ENCODE results near the gene TTBK2.
"Not testable (repeated sequence)": the region's sequence is repeated elsewhere in the genome, so short reads cannot be mapped to it uniquely, and the experiment has no call there.

TTBK2 gene

DNA sequence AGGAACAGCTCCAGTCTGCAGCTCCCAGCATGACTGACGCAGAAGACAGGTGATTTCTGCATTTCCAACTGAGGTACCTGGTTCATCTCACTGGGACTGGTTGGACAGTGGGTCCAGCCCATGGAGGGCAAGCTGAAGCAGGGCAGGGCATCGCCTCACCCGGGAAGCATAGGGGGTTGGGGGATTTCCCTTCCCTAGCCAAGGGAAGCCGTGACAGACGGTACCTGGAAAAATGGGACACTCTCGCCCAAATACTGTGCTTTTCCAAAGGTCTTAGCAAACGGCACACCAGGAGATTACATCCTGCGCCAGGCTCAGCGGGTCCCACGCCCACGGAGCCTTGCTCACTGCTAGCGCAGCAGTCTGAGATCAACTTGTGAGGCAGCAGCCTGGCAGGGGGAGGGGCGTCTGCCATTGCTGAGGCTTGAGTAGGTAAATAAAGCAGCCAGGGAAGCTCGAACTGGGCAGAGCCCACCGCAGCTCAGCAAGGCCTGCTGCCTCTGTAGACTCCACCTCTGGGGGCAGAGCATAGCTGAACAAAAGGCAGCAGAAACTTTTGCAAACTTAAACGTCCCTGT, 156.3 kb downstream of the TTBK2 start:
- not testable (repeated sequence) for DNase-seq (ENCODE audit: low read depth in 2 of 2)

DNA sequence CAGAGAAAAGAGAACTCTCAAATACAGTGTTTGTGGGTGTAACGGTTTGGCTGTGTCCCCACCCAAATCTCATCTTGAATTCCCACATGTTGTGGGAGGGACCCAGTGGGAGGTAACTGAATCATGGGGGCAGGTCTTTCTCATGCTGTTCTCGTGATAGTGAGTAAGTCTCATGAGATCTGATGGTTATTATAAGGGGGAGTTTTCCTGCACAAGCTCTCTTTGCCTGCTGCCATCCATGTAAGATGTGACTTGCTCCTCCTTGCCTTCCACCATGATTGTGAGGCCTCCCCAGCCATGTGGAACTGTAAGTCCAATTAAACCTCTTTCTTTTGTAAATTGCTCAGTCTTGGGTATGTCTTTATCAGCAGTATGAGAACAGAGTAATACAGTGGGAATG, 158.8 kb downstream of the TTBK2 start:
- not testable (repeated sequence) for DNase-seq (ENCODE audit: low read depth in 2 of 2)

DNA sequence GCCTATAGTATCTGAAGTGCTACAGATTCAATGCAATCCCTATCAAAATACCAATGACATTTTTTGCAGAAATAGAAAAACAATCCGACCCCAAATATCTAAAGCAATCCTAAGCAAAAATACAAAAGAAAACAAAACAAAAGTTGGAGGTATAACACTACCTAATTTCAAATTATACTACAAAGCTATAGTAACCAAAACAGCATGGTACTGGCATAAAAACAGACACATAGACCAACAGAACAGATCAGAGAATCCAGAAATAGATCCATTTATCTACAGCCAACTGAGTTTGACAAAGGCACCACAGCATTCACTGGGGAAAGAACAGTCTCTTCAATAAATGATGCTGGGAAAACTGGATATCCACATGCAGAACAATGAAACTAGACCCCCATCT, 159.8 kb downstream of the TTBK2 start:
- DNase-seq (ENCODE audit: low read depth in 2 of 2): no peak

DNA sequence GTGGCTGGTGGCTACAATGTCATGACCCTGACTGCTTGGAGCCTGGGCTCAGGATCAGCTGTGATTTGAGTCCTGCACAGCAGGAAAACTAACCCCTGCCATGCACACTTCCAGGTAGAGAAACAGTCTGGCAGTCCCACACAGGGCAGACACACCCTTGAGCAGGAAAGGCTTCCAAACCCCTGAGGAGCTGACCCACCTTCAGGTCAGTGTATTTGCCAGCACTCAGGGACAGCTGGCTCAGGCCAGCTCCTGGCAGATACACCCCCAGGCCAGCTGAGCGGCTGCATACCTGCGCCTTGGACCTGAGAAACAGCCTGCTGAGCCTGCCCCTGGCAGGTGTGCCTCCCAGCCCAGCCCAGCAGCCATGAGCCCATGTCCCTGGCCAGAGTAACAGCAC, 161.5 kb downstream of the TTBK2 start:
- no peak for DNase-seq (ENCODE audit: low read depth in 2 of 2)

DNA sequence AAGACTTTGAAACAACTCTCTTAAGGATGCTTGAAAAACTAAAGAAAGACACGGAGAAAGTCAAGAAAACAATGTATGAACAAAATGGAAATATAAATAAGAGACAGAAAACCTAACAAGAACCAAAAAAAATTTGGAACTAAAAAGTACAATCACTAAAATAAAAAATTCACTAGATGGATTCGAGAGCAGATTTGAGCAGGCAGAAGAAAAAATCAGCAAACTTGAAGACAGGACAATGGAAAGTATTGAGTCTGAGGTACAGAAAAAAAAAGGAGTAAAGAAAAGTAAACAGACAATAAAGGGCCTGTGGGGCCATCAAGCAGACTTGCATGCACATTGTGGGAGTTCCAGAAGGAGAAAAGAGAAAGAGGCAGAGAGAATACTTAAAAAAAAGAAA, 170.3 kb downstream of the TTBK2 start:
- no peak for DNase-seq (ENCODE audit: low read depth in 2 of 2)

GRCh38 chr15:42749266-42749665, 171.3 kb downstream of the TTBK2 start:
- DNase-seq (ENCODE audit: low read depth in 2 of 2): no peak

DNA sequence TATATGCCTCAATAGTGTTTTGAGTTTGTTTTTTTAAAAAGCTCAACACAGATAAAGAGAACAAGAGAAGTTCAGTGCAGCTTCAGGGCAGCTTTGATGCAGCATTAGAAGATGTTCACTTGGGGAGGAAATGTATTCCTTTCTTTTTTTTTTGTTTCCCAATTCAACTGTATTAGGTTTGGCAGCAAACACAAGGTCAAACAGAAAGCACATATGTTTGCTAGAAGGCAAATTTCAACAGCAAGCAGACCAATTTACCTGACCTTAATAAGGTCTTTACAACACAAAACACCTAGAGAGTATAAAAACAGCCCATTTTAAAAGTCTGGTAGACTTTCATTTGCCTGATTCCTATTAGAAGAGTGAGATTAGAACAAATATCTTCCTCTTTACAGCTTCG, 176.4 kb downstream of the TTBK2 start:
- no peak for DNase-seq (ENCODE audit: low read depth in 2 of 2)

DNA sequence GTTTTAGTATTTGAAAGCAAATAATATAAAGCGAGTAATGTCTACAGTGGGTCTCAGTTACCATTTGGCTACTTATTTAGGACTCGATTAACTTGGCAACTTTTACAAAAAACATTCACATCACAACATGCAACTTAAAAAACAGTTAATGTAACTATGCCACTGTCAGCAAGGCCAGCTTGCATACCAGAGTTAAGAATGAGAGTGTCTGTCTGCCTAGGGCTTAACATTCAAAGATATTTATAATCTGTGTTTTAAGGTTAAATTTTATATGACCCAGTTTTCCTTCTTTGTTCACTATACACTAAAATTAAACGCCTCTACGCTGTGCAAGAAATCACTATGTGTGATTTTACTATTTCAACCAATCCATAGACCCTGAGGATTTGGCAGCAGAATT, 178.4 kb downstream of the TTBK2 start:
- no peak for DNase-seq (ENCODE audit: low read depth in 2 of 2)

DNA sequence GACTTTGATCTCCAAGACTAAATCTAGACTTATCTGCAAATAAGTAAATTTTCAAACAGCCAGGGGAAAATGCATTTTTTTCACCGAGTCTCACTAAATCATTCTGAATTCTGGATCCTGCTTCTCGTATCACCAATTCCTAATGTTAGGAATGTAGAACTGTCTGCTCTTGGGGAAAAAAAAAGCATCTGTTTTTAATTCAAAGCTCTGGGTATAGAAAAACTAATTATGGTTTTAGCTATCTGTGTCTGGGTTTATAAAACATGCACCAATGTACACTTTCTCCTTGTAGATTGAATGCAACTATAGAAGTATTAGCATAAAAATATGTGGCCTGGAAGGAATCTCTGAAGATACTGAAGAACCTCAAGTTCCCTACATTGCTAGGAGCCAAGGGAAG, 178.9 kb downstream of the TTBK2 start:
- DNase-seq (ENCODE audit: low read depth in 2 of 2): no peak

DNA sequence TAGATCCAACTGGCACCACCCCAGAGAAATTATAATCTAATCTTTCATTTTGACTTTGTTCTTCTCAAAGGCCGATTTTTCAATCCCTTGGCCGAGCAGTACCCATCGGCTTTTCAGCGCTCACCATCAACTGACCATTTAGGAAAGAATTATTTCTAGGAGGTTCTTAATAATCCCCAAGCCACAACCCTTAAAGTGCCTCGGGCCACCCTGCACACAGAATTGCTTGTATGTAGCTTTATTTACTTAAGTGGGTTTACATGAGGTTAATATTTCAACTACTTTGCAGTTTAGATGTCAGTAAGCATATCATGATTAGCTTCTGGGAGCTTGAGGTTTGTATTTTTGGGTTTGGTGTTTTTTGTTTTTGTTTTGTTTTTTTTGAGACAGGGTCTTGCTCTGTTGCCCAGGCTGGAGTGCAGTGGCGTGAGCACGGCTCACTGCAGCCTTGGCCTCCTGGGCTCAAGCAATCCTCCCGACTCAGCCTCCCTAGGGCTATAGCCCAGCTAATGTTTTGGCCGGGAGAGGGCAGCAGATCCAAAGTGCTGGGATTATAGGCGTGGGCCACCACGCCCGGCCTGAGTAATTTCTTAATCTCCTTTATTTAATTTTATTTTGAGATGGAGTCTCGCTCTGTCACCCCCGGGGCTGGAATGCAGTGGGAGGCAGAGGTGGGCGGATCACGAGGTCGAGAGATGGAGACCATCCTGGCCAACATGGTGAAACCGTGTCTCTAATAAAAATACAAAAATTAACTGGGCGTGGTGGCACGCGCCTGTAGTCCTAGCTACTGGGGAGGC, 182.8 kb downstream of the TTBK2 start:
- DNase-seq (ENCODE audit: low read depth in 2 of 2): no peak

DNA sequence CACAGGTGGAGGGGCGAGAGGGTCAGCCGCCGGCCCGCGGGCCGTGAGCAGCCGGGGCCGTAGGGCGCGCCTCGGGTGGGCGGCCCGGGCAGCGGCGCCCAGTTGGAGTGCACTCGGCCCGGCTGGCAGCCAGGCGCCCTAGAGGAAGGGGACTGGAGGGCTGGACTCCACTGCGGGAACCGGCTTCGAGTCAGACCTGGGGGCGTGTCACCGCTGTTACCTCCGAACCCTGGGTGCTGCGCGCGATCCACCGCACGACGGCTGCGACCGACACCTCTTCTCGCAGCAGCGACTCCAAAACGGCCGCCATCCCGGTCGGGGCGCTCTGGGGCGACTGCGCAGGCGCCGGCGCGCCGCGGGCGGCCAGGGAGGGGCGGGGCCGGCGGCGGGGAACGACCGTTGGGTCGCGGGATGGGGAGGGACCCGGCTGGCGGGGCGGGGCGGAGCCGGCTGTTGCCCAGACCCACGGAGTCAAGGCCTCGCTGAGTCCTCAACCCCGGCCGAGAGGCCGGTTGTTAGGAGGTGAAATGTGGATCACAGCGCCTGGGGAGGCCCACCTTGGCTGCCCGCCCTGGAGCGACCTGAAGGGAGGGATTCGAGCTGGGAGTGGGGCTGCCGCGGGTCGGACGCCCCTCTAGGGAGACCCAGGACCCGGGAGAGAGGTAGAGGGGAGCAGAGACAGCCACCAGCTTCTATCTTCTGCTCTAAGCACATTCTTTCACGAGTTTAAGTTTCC, 183.6 kb downstream of the TTBK2 start, which contains the start of gene CDAN1:
CDAN1 (minus strand) TSS at position 336 of the 736 bp plus-strand sequence; CDS start at position 310, 26 bp downstream.
- DNase-seq (ENCODE audit: low read depth in 2 of 2): peak; percentile 83 to 91

- DNase-seq (ENCODE audit: low read depth in 2 of 2): no peak
Measured at GRCh38 chr15:42736178-42736792, 184.3 kb downstream of the TTBK2 start.

DNA sequence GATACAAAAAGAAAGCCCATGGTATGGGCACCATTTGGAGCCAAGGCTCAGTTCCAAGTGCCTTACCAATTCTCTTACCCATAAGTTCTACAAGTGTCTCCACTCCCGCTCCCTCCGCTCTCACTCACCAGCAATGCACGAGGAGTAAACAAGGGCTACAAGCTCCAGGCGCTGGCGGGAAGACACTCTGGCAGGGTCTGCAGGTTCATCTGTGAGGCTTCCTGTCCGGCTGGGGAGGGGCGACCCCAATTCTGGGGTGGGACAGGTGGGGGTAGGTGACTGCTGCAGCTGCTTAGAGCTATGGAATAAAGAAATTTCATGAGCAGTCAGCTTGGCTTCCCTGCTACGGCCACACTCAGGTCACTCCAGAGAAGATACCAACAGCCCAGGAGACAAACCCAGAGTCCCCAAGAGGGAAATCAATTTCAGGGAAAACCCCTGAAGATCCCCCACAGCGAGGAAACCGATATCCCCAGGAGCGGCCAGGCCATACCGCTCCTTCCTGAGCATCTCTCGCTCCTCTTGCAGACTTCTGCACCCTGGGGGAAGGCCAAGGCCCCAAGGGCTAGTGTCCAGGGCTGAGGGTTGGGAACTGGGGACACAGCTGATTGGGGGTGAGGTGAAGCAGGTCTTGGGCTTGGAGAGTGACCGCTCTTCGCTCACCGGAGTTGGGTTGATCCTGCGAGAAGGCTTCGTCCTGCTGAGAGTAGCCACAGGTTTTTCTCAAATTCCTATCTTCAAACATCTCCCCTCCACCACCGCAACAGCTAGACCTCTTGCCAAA, 185.0 kb downstream of the TTBK2 start:
- no peak for DNase-seq (ENCODE audit: low read depth in 2 of 2)

GRCh38 chr15:42734076-42734672, 186.4 kb downstream of the TTBK2 start:
- DNase-seq (ENCODE audit: low read depth in 2 of 2): no peak

DNA sequence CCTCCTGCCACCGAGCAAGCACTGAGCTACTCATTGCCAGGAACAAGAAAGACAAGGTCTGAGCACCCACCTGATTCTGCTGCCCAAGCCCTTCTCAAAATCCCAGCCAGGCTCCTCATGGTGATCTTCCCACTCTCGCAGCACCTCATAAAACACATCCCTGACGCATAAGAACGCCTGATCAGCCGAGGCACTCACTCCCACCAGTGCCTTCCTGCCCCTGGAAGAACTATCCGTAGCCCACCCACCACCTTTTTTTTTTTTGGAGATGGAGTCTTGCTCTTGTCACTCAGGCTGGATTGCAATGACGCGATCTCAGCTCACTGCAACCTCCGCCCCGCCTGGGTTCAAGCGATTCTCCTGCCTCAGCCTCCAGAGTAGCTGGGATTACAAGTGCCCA, 187.6 kb downstream of the TTBK2 start:
- no peak for DNase-seq (ENCODE audit: low read depth in 2 of 2)

DNA sequence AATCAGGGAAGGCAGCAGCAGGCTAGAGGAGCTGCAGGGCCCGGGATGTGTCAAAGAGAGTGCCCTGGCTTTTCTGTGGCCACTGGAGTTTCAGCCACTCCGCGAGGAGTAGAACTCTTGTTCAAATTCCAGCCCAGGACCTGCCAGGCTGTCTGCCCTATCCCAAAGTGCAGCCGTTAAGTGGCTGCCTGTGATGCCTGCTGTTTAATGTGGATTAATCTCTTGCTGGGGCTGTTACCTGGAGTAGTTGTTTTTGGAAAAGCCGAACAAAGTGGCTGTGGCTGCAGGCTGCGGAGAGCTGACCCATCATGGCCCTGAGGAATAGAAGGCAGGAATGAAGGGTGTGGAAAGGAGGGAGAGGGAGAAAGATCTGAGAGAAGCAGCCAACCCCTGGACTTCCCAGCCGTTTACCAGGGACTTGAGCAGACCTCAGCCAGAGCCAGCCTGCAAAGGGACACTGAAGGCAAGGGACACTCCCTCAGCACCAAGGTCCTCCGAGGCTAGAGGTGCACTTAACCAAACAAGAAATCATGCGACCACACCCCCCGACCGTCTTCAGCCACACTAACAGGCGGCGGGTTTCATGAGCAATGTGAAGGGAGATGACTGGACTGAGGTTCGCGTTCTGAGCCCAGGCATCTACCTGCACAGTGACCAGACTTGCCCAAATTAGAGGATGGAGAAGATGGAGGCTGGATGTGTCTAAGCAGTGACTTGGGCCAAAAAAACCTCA, 188.3 kb downstream of the TTBK2 start:
- DNase-seq (ENCODE audit: low read depth in 2 of 2): no peak

- no peak for DNase-seq (ENCODE audit: low read depth in 2 of 2)
Measured at GRCh38 chr15:42731461-42731860, 189.1 kb downstream of the TTBK2 start.

DNA sequence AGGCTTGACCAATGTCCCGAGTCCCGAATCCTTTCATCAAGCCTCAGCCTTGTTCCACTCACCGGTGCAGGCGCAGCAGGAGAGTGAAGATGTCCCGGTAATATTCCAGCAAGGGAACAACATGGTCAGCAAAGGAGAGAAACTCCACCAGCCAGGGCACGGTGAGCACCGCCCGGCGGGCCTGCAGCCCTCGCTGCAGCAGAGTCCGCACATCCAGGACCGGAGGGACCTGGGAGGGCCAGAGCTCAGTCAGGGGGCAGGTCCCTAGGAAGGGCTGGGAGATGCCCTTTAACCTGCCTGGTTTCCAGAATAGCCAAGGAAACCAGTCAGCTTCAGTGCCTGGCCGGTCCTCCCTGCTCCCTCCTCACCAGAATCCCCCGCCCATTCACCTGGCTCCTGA, 190.0 kb downstream of the TTBK2 start:
- DNase-seq (ENCODE audit: low read depth in 2 of 2): no peak

DNA sequence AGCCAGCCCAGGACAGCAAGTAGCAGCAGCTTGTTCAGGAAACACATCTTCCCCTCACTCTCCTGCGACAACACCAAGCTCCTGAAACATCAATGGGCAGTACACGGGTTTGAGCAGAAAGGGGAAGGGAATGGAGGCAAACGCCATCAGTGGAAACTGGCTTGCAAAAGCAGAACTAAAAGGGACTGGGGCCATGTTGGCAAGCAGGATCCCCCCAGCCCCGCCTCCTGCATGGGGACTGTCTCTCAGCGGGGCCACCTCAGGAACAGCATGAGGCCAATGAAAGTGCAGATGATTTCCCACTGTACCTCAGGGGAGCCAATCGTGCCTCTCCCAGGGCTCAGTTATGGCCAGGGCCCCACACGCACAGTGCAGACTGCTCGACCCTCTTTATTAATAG, 190.4 kb downstream of the TTBK2 start:
- DNase-seq (ENCODE audit: low read depth in 2 of 2): no peak

- no peak for DNase-seq (ENCODE audit: low read depth in 2 of 2)
Measured at GRCh38 chr15:42729409-42729808, 191.2 kb downstream of the TTBK2 start.
